GM19395 (cell line): ENCODE results near the gene NUDT4B.
A peak's percentile ranks its signal among the peaks of the same experiment; 100 is the strongest.
"Not testable (repeated sequence)": the region's sequence is repeated elsewhere in the genome, so short reads cannot be mapped to it uniquely, and the experiment has no call there.

Experiments
- ATAC-seq: cut with Tn5 transposase; IDR thresholded peaks from one replicate; pipeline ENCODE4 v1.9.1; 2021; ENCODE audit warnings: mild to moderate bottlenecking, moderate library complexity; ENCODE audit not compliant: unreplicated experiment

Gene NUDT4B

GRCh38 chr1:148748563-148749334 lies at the start of gene NUDT4B:
Gene NUDT4B (plus strand): TSS chr1:148748774. CDS start chr1:148748953, 179 bp downstream.
- peak; percentile 55 for ATAC-seq

GRCh38 chr1:148699357-148699756 lies 49.2 kb upstream of the NUDT4B start:
- not testable (repeated sequence) for ATAC-seq

- ATAC-seq: not testable (repeated sequence)
Measured at GRCh38 chr1:148702242-148702641, 46.3 kb upstream of the NUDT4B start.

- not testable (repeated sequence) for ATAC-seq
Measured at GRCh38 chr1:148703973-148704591, 44.5 kb upstream of the NUDT4B start.

GRCh38 chr1:148705316-148705948 lies 43.1 kb upstream of the NUDT4B start:
- peak; percentile 53 for ATAC-seq

GRCh38 chr1:148708779-148709333 lies 39.7 kb upstream of the NUDT4B start:
- ATAC-seq: not testable (repeated sequence)

GRCh38 chr1:148710772-148711523 lies 37.6 kb upstream of the NUDT4B start:
- ATAC-seq: not testable (repeated sequence)

- ATAC-seq: not testable (repeated sequence)
Measured at GRCh38 chr1:148712353-148712752, 36.2 kb upstream of the NUDT4B start.

GRCh38 chr1:148715518-148715917 lies 33.1 kb upstream of the NUDT4B start:
- ATAC-seq: not testable (repeated sequence)

GRCh38 chr1:148716966-148717520 lies 31.5 kb upstream of the NUDT4B start:
- ATAC-seq: not testable (repeated sequence)

GRCh38 chr1:148720918-148721317 lies 27.7 kb upstream of the NUDT4B start:
- not testable (repeated sequence) for ATAC-seq

GRCh38 chr1:148722758-148723157 lies 25.8 kb upstream of the NUDT4B start:
- ATAC-seq: not testable (repeated sequence)

GRCh38 chr1:148723515-148723914 lies 25.1 kb upstream of the NUDT4B start:
- ATAC-seq: not testable (repeated sequence)

- not testable (repeated sequence) for ATAC-seq
Measured at GRCh38 chr1:148724872-148725271, 23.7 kb upstream of the NUDT4B start.

GRCh38 chr1:148727862-148728261 lies 20.7 kb upstream of the NUDT4B start:
- not testable (repeated sequence) for ATAC-seq

- peak; percentile 72 for ATAC-seq
Measured at GRCh38 chr1:148729128-148729527, 19.4 kb upstream of the NUDT4B start.

- not testable (repeated sequence) for ATAC-seq
Measured at GRCh38 chr1:148729541-148729940, 19.0 kb upstream of the NUDT4B start.

GRCh38 chr1:148732277-148732676 lies 16.3 kb upstream of the NUDT4B start:
- not testable (repeated sequence) for ATAC-seq

- peak; percentile 82 for ATAC-seq
Measured at GRCh38 chr1:148733585-148734310, 14.8 kb upstream of the NUDT4B start.

- ATAC-seq: peak; percentile 62
Measured at GRCh38 chr1:148734311-148734662, 14.3 kb upstream of the NUDT4B start.
